Stimulated activated CD8-positive, alpha-beta memory T cell treated with anti-CD3 and anti-CD28 coated beads, Interleukin-15, amount 100 ng/mL, for 24 hours (primary cell): ENCODE measurements around the gene BAD.
"Not testable (repeated sequence)": the region's sequence is repeated elsewhere in the genome, so short reads cannot be mapped to it uniquely, and the experiment has no call there.

ENCODE experiments used
- DNase-seq: peaks from one replicate; pipeline ENCODE4 v3.0.0-alpha.2; 2020; ENCODE audit warnings: low read depth

Gene BAD

DNA sequence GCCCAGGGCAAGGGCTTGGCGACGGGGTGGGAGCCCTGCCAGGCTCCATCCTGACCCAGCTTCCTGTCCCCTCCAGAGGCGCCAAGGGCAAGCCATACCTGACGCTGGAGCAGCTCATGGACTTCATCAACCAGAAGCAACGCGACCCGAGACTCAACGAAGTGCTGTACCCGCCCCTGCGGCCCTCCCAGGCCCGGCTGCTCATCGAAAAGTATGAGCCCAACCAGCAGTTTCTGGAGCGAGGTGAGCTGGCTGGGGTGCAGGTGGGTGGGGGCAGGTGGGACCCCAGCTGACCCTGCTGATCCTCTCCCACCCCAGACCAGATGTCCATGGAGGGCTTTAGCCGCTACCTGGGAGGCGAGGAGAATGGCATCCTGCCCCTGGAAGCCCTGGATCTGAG, 28.2 kb downstream of the BAD start:
- DNase-seq, result no peak

DNA sequence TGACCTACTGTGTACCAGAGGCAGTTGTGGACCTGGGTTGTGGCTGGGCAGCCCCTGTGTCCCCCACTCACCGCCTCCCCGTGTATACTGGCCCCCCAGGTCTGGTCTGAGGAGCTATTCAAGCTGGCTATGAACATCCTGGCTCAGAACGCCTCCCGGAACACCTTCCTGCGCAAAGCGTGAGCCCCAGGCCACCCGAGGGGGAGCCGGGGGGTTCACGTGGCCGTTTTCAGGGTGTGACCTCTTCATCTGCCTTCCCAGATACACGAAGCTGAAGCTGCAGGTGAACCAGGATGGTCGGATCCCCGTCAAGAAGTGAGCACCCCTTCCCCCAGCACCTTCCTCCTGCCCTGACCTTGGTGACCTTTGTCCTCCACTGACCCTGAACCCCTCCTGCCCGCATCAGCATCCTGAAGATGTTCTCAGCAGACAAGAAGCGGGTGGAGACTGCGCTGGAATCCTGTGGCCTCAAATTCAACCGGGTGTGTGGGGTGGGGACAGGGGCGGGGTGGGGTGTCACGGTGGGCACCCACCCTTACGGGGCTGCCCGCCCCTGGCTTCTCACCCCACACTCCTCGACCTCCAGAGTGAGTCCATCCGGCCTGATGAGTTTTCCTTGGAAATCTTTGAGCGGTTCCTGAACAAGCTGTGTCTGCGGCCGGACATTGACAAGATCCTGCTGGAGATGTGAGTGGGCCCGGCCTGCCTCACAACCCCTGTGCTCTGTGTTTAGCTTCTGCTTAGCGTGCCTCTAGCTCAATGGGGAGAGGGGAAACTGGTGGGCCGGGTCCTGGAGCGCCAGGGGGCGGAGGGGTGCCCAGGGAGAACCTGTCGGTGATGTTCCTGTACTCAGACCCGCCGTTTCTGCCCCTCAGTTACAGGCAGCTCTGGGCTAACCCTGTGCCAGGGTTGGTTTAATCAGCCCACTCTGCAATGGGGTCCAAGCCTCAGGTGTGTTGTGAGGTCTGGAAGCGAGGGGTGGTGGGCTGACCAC, 29.0 kb downstream of the BAD start:
- DNase-seq, result no peak

DNA sequence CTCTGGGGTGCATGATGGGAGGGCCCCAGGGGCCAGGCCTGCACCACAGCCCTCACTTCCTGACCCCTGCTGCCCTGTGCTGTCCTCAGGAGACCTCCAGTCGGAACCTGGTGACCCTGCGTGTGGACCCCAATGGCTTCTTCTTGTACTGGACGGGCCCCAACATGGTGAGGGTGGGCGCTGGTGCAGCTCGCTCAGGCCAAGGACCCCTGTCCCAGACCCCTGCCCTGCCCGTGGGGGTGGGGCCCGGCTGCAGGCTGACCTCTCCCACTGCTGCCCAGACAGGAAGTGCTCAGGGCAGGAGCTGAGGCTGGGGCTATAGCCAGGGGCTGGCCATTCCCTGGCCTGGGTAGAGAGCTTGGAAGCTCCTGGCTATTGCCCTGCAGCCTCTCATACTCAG, 30.1 kb downstream of the BAD start:
- no peak for DNase-seq

DNA sequence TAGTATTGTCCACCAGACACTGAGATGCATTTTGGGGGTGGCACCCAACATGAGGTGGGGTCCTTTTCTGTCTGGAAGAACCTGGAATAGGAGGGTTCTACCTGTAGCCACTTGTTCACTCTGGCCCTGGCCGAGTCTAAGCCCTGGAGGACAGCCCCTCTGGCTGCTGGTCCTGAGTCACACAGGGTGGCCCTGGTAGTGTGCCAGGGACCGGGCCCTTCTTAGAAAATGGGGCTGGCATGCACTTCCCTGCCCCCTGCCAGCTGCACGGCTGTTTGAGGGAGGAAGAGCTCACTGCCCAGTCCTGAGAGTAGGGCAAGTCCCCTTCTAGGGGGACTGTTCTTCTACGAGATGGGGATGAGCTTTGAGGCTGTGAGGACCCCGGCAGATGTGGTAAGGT, 31.0 kb downstream of the BAD start:
- DNase-seq, result no peak

DNA sequence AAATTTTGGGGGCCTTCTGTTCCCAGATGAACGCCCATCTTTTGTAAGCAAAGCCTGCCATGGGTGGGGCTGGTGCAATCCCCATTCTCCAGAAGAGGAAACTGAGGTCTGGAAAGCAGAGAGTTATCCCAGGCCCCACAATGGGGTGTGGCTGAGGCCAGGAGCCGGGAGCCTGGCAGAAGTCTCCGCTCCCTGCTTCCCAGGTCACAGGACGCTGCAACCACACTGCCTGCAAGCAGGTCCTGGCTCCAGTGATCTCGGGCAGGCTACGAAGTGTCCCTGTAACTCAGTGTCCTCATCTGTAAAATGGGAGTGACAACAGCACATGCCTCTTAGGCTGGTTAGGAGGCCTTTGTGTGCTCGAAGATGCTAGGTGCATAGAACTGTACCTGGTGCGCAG, 31.4 kb downstream of the BAD start:
- no peak for DNase-seq

DNA sequence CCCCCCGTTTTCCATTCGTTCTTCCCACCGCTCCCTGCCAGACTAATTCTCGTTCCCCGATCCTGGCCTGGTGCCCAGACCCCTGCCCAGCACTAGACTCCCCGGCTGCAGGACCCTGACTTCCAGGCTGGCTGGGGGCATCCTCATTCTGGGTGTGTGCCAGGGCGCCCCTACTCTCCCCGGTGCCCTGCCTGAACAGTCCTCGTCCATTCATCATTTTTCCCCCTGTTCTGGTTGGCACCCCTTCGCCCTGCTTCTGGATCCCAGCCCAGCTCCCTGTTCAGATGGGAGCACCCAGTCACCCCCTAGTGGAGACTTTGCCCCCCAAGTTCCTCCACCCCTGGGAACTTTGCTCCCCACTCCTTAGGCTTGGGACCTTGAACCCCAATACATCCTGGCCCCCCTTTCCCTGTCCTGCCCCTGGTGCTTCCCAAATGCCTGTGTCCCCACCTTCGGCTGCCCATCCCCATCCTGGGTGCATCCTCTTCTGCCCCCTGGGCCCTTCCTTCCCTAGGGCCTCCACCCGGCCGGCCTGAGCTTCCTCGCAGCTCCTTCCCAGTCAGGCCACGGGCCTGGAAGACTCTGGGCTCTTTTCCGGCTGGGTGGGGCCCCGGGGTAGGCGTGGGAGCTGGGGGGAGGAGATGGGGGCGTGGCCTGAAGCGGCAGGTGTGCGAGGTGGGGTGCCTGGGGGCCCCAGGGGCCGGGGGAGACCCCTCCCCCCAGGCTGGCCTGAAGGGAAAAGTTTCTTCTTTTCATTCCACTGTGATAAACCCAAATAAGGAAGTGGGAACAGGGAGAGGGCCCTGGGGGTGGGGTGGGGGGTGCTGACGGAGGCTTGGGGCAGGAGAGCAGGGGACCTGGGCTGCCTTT, 32.2 kb downstream of the BAD start:
- DNase-seq, result no peak

DNA sequence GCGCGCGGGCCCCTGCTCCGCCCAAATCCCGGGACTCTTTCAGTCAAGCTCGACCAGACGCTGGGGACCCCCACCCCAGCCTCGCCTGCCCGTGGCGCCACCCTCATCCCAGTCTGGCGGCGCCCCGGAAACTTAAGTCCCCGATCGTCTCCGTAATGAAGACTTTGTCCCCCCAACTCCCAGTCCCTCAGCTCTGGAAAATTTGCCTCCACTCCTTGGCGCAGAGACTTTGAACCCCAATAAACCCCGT, 32.8 kb downstream of the BAD start:
- DNase-seq, result no peak

DNA sequence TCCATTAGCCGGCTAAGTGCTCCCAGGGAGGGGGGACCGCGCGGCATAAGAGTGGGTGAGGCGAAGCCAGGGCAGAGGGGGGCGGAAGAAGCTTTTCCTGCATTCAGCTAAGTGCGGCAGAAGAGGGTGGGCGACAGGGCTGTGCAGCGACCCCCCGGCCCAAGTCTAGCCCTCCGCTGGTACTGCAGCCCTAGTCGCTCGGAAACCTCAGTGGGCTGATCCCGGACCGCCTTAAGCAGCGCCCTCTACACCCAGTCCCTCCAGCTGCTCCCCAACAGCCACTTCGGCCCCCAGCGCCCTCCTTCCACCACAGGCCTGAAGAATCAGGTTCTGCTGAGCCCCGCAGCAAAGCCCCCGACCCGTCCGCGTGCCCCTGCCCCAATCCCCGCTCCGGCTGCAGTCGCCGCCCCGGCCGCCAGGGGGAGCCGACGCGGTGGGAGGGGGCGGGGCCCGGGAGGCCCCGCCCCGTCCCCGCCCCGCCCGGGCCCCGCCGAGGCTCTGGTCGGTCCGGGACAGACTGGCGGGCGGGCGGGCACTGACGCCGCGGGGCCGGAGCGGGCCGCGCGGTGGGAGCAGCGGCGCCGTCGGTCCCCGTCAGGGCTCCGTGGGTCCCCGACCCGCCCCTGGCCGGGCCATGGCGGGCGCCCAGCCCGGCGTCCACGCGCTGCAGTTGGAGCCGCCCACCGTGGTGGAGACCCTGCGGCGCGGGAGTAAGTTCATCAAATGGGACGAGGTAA, 33.3 kb downstream of the BAD start, which contains the start of gene PLCB3:
Gene PLCB3, plus strand, starts transcription at position 515 of the 737 bp plus-strand sequence. Its CDS starts 120 bp downstream, at position 635.
- DNase-seq, result peak; percentile 65

DNA sequence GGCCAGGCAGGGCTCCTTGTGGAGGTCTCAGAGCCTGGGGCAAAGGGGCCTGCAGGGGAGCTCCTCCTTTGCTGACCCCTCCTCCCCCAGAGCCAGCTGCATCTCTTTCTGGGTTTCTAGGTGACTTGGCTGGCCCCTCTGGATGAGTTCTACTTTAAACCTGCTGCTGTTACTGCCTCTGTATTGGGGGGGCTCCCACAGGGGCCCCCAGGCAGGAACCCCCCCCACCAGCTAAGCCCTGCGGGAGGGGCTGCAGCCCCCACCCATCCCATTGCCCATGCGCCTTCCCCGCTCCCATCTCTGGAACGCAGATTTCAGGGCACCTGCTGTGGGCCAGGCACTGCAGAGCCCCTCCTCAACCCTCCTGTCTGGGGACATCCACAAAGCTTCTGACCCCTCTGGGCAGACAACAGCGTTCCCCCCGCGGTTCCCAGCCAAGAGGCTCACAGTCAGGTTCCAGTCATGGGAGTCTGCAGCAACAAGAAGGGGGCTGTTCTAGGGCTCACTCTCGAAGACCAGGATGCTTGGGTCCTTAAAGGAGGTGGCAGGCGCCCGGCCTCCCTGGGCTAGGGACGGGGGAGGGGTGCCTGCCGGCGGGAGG, 34.0 kb downstream of the BAD start:
- DNase-seq, result no peak

DNA sequence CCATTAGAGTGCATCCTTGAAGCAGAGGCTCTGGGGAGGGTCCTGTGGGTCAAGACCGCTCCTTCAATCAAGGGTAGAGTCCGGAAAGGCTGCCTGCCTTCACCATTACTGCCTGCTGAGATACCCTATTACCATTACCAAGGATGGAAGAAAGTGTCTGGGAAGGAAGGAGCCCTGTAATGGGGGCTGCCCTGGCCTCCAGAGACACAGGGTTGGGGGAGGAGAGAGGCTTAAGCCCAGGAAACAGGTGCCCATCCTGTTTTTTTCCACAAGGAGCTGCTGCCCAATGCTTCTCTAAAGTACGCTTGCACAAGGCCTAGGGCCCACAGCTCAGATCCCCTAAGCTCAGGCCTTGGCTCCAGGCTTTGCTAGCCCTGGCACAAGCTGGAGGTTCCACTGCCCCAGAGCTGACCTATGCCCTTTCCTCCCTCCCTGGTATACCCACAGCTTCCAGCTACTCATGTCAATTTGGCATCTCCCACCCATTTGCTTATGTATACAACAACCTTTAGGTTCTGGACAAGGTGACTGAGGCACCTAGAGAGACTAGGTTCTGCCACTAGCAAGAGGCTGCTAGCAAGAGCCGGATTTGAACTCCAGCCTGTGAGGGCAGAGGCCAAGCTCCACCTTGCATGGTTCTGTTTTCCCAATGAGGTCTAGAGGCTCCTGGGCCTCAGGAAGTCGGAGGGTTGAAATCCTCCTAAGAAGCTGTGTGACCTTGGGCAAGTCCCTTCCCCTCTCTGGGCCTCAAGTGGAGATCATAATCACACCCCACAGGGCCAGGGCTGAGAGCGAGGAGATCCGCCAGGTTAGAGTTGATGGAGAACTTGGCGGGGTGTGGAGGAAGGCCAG, 34.7 kb downstream of the BAD start:
- no peak for DNase-seq

DNA sequence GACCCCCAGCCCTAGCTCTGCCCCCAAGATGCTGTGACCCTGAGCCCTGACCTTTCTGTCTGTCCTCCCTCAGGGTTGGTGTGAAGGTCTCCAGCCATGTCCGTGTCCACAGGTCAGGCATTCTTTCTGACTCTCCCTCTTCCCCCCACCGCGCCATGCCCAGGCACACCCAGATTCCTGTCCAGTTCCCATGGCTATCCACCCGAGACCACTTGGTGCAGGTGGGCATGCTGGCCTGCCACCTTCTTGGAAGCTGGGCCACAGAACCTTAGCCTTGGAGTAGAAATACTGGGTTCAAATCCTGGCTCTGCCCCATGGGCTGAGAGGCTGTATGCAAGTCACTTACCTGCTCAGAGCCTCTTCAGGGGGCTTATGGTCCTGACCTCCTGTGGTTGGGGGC, 35.4 kb downstream of the BAD start:
- DNase-seq, result no peak

DNA sequence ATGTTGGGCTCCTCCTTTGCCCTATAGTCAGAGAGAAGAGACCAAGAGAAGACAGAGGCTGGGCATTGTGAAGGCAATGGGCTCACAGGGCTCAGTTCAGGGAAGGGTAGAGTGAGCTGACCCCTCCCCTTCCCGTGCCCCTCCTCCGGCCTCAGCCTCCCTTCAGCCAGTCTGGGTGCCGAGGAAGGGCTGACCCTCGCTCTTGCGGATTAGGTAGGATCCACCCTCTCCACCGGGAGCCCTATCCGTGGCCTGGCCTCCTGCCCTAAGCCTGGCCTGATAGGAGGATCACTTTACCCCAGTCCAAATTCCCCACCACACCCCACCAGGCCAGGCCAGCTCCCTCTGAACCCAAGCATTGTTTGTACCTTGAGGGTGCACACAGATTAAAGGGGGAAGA, 35.9 kb downstream of the BAD start:
- DNase-seq, result no peak

DNA sequence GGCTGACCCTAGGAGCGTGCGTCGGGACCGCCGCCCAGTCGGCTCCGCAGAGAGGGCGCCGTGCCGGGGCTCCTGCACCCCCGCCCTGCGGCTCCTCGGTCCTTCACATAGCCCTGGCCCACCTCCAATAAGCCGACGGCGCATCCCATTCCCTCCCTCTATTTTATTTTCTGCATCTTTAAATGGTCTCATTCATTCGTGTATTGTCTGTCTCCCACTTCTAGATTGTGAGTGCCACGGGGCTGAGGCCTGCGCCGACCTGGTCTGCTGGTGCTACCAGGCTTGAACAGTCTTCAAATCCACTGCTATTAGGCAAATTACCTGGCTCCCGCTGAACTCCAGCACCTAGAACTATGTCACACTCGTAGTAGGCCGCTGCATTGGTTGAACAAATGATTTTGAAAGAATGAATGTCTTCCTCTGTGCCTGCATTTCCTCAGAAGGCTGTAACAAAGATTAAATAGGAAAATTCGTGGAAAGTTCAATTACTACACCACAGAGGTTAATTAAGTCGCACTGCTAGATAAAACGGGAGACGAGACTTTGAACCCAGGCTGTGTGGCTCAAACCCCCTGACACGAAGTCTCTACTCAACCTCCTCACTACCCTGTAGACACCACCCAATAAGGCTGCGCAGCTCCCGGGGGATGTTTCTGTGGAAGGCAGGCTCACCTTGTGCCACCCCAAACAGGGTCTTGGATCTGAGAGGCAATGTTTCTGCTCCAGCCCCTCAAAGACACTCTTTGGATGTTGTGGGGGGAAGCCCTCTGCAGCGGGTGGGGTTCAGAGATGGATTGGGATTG, 36.5 kb downstream of the BAD start:
- no peak for DNase-seq

DNA sequence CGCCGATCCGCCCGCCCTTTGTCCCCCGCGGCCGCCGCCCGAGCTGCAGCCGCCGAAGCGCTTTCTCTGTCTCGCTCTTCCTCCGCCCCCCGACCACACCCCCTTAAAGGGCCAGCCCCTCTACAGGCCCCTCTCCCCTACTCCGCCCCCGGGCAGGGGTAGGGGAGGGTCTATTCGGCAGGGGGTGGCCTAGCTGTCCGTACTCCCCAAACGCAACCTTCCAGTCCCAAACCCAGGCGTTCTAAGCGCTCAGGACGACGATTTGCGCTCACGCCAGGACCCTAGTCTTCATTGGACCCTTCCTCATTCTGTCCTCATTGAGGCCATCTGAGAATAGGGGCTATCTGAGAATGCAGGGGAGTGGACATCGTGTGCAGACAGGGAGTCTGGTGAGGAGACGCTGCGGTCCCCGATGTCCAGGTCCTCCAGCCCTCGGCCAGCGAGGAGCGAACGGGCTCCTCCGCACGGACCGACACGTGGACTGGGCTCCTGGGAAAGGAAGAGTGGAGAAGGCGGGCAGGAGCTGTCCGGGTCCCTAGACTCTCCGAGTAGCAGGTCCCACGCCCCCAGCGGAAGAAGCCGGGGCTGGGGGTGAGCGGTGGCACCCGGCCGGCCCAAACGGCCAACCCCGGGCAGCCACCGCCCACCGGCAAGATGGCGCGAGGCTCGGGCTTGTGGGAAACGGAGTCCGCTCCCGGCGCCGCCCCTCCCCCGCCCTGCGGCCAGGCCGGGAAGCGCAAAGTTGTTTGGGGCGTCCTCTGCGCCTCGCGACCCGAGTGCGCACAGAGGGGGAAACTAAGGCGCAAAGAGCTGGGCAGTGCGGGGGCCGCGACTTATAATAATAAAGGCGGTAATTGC, 37.4 kb downstream of the BAD start, which contains the start of gene PPP1R14B:
Gene PPP1R14B, minus strand, starts transcription at position 73 of the 858 bp plus-strand sequence. CDS start 270 bp downstream, outside the sequence.
- DNase-seq, result peak; percentile 50

DNA sequence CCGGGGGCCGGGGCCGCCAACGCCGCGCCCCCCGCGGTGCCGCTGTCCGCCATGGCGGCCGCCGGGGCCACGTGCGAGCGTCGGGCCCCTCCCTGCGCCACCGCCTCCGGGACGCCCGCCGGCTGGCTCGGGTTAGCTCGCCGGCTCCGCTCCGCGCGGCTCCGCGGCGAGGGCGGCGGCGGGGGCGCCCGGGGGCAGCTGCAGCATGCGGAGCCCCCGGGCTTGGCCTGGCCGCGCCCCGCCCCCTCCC, 37.9 kb downstream of the BAD start:
- DNase-seq, result not testable (repeated sequence)

DNA sequence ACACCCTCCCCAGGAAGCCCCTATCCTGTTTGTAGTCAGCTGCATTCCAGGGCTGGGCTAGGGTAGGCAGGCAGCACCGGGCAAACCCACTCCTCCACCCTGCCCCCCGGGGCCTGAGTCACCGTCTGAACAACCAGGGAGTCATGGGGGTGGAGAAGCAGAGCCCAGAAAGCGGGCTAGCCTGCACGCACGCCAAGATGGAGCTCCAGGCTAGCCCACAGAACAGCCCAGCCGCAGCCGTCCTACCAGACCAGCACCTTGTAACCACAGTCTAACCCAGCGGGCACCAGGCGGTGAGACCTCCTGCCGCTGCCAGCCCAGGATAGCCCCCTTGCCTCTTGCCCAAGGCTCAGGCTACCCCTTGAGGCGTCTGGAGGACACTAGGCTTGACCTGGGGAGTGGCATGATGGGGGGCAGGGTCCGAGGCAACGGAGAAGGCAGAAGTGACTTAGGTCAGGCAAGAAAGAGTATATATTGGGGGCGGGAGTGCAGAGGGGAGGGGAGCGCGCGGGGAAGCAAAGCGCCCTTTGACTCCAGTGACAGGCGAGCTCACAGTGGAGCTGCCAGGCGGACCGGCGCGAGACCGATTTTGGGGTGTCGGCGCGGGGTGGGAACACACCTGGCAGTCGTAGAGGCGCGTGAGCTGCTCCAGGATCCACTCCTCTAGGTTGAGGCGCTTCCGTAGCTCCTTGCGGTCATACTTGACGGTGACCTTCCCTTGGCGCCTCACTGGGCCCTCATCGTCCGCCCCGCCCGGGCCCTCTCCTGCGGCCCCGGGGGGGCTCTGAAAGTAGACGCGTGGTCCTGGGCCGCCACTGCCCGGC, 38.5 kb downstream of the BAD start:
- DNase-seq, result peak; percentile 48

DNA sequence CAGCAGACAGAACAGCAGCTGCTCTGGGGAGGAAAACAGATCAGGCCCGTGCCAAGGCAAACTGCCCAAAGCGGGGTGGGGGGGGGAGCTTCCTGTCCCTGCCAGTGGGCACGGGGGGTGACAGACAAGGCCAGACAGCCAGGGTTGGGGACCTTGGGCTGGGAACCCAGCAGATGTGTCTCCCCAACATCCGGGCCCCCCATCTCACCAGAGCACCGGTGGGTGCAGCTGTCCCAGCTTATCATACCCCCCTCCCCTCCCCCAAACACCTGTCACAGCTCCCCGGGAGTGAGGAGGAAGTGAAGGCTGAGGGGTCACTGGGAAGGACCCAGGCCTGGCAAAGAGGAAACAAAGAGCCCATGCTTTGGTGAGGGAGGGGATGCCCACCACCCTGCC, 39.1 kb downstream of the BAD start:
- DNase-seq, result no peak

DNA sequence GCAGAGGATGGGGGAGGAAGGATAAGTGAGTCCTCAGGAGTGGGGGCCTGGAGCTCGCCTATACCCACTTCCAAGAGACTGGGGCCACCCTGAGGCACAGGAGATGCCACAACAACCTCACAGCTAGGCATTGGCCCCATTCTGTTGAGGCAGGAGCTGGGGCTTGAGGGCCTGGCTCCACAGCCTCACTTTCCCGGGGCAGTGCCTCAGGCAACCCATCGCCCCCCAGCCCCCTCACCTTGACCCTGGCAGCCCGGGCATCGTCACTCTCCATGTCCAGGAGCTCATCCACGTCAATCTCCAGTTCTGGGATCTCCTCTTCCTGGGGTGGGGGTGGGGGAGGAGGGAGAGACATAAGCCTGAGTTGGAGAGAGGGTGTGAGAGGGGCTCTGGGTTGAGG, 39.5 kb downstream of the BAD start:
- DNase-seq, result no peak

DNA sequence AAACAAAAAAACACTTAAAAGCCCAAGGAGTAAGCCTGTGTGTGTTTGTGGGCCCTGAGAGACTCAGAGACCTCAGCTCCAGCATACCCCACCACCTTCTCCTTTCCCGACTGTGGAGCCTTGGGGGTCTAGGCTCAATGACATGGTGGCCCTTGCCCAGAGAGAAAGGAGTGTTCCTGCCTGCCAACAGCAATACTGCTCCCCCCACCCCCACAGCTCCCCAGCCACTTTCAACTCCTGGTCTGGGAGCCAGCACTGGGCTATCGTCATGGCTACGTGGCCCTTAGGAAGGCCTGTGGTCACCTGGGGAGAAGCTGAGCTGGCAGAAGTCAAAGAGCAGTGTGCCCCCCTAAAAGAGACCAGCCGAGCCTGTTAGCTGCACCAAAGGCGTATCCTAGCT, 40.4 kb downstream of the BAD start:
- DNase-seq, result no peak
